HG02938 (cell line): Measurements from ENCODE around the gene EIF4E3.
A peak's percentile ranks its signal among the peaks of the same experiment; 100 is the strongest.

Experiments used
- ATAC-seq: cut with Tn5 transposase; IDR thresholded peaks from one replicate; pipeline ENCODE4 v1.9.1; 2021; ENCODE audit warnings: mild to moderate bottlenecking, moderate library complexity; ENCODE audit not compliant: unreplicated experiment

EIF4E3 gene

GRCh38 chr3:71725271-71725991, at the start of gene EIF4E3:
EIF4E3 (minus strand) TSS chr3:71725402; CDS start chr3:71725367, 35 bp downstream.
- peak; percentile 26 for ATAC-seq

GRCh38 chr3:71771884-71772283, 46.7 kb upstream of the EIF4E3 start:
- ATAC-seq, result no peak

- ATAC-seq, result no peak
Measured at GRCh38 chr3:71771126-71771525, 45.9 kb upstream of the EIF4E3 start.

GRCh38 chr3:71763426-71763825, 38.2 kb upstream of the EIF4E3 start:
- ATAC-seq, result no peak

- no peak for ATAC-seq
Measured at GRCh38 chr3:71760140-71760539, 34.9 kb upstream of the EIF4E3 start.

GRCh38 chr3:71759401-71759800, 34.2 kb upstream of the EIF4E3 start:
- no peak for ATAC-seq

GRCh38 chr3:71758091-71758490, 32.9 kb upstream of the EIF4E3 start:
- no peak for ATAC-seq

- ATAC-seq, result no peak
Measured at GRCh38 chr3:71754610-71755253, 29.5 kb upstream of the EIF4E3 start.

- no peak for ATAC-seq
Measured at GRCh38 chr3:71753701-71754609, 28.8 kb upstream of the EIF4E3 start, which contains the start of gene GPR27. GPR27 (plus strand) TSS chr3:71753855; CDS start chr3:71754050, 195 bp downstream.

GRCh38 chr3:71752831-71753700, 27.9 kb upstream of the EIF4E3 start:
- no peak for ATAC-seq

GRCh38 chr3:71751602-71752001, 26.4 kb upstream of the EIF4E3 start:
- ATAC-seq, result no peak

- ATAC-seq, result no peak
Measured at GRCh38 chr3:71744738-71745137, 19.5 kb upstream of the EIF4E3 start.

- ATAC-seq, result no peak
Measured at GRCh38 chr3:71742621-71743020, 17.4 kb upstream of the EIF4E3 start.

GRCh38 chr3:71734881-71735280, 9.7 kb upstream of the EIF4E3 start:
- no peak for ATAC-seq

- ATAC-seq, result no peak
Measured at GRCh38 chr3:71733319-71733718, 8.1 kb upstream of the EIF4E3 start.

- ATAC-seq, result no peak
Measured at GRCh38 chr3:71732637-71733036, 7.4 kb upstream of the EIF4E3 start.

- no peak for ATAC-seq
Measured at GRCh38 chr3:71728632-71729342, 3.6 kb upstream of the EIF4E3 start.

GRCh38 chr3:71726146-71726545, 944 bp upstream of the EIF4E3 start:
- ATAC-seq, result no peak

GRCh38 chr3:71724584-71725270, 475 bp downstream of the EIF4E3 start:
- ATAC-seq, result peak; percentile 41
